A549 (cell line): ENCODE measurements around the gene HSPG2. TPM values are rescaled to one million over a fixed set of nuclear protein-coding genes. Genes with fewer than 3 reads are reported as not detected.
"Not testable (repeated sequence)": the region's sequence is repeated elsewhere in the genome, so short reads cannot be mapped to it uniquely, and the experiment has no call there.

Experiments
- ATAC-seq, 2 experiments: fragments of 200-7000 bp in 1 of 2; fragments of >200 bp in 1 of 2; cut with Nextera tagmentation in 1 of 2; cut with Tn5 transposase in 1 of 2; 3 replicates each; pipeline versions ENCODE4 v1.8.0 to v1.9.1; 2018 to 2020; ENCODE audit warnings: mild to moderate bottlenecking in 1 of 2, moderate library complexity in 1 of 2
- CTCF ChIA-PET: fragments of 300-600 bp; sonication (Branson Sonifier 250); formaldehyde crosslinking; extraction: SDS; loops from one replicate; lab custom pipeline; 2021; ENCODE audit warnings: antibody characterized with exemption, inconsistent platforms; lab: Yijun Ruan, JAX
- POLR2A ChIA-PET: fragments of 350-600 bp; formaldehyde crosslinking; extraction: SDS; loops from one replicate; lab custom pipeline; 2021; ENCODE audit warnings: antibody characterized with exemption, inconsistent platforms; lab: Yijun Ruan, JAX
- DNase-seq, 2 experiments: peaks; one replicate each; pipeline versions ENCODE4 v3.0.0 to v3.0.0-alpha.2; 2011 to 2016; ENCODE audit warnings: low read depth in 1 of 2, low spot score in 1 of 2
- FAIRE-seq: peaks from 2 replicates; lab custom pipeline; 2011; peaks lifted over from hg19 to GRCh38; lab: Jason Lieb, UNC
- H3K27ac ChIP-seq, 2 experiments: fragments of >200 bp; sonication (Bioruptor Twin); formaldehyde crosslinking; 3 replicates each; pipeline ENCODE4 v1.5.1; 2016 to 2017
- H3K4me1 ChIP-seq: fragments of >200 bp; sonication (Bioruptor Twin); formaldehyde crosslinking; 3 replicates; pipeline ENCODE4 v1.6.1; 2016
- H3K4me2 ChIP-seq: fragments of >200 bp; sonication (Bioruptor Twin); formaldehyde crosslinking; 3 replicates; pipeline ENCODE4 v1.6.1; 2016
- H3K4me3 ChIP-seq: fragments of >200 bp; sonication (Bioruptor Twin); formaldehyde crosslinking; 3 replicates; pipeline ENCODE4 v1.5.1; 2016
- H3K9me3 ChIP-seq: fragments of >200 bp; sonication (Bioruptor Twin); formaldehyde crosslinking; 3 replicates; pipeline ENCODE4 v1.6.1; 2016
- WGBS: methylation state at CpG from one replicate; pipeline ENCODE4 v1.1.6; 2017; ENCODE audit errors: missing lambda C conversion rate; 5-methylcytosine and 5-hydroxymethylcytosine counted together
- polyA plus RNA-seq, 4 experiments: library from polyadenylated mRNA; depleted of rRNA in 3 of 4; stranded (reverse); fragments of >200 nt; fragmentation: RNase III in 1 of 4; extraction: RNeasy Plus Mini Kit Qiagen cat#74134 plus additional on column Dnase treatment in 1 of 4; gene quantifications; 2 replicates in 3 of 4; 3 replicates in 1 of 4; pipeline ENCODE4 v1.2.3, GENCODE V29; 2011 to 2017

The HSPG2 gene
- polyA plus RNA-seq, 2 of the 4 experiments (the other 2 are of a cell fraction): 7.0 to 42.7 TPM

DNA sequence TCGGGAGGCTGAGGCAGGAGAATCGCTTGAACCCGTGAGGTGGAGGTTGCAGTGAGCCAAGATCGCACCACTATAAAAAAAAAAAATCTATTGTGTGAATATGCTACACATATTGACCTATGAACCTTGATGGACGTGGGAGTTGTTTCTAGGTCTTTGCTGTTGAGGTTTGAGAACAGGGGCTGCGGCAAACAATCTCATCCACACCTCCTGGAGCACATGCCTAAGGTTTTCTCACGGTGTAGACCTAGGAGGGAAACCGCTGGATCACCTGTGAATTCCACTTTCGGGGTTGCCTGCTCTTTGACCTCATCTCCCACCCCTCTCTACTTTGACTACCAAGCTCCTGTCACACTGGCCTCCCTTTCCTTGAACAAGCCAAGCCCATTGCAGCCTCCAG lies 38.2 kb upstream of the HSPG2 start:
- FAIRE-seq, DNase-seq, CTCF ChIA-PET, POLR2A ChIA-PET, ATAC-seq, H3K4me2 ChIP-seq, H3K9me3 ChIP-seq, H3K4me3 ChIP-seq: not testable (repeated sequence)
- peaks cover 13% of the 10 kb centered on the region; the same call in 2 of the 3 replicates for H3K4me1 ChIP-seq
- WGBS: 91% methylated on average over 9 of the region's 9 CpGs
- H3K27ac ChIP-seq: peak overlapping the region in 1 of 2 experiments; percentile 43; a peak in 1 of 6 replicates

DNA sequence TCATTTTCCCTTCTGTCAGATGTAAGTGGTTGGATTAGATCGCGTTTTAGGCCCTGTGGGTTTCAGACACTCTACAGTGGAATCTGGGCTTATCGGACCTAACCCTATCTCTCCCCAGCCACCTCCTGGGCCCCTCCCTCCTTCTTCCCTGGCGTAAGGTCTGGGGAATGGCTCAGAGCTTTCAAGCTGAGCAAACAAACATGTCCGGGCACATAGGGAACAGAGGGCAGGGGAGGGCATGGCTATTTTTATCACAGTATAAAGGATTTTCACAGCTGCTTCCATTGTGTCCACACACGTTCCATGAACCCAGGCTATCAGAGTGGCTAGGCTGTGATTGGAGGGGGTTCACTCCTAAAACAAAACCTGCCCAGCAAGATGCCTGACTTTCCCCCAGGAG lies 37.6 kb upstream of the HSPG2 start:
- FAIRE-seq, H3K9me3 ChIP-seq, H3K4me3 ChIP-seq, POLR2A ChIA-PET, H3K4me2 ChIP-seq, CTCF ChIA-PET: not testable (repeated sequence)
- 28% methylated on average over 6 of the region's 6 CpGs for WGBS
- H3K27ac ChIP-seq: peak overlapping the region; percentile 35 to 57; a peak in 1 of 6 replicates
- ATAC-seq (peak in 1 of 2 experiments; percentile 69; a peak in 3 of 6 replicates), DNase-seq (peak in 1 of 2 experiments; percentile 51)
- H3K4me1 ChIP-seq: peaks cover 13% of the 10 kb centered on the region; the same call in 2 of the 3 replicates

DNA sequence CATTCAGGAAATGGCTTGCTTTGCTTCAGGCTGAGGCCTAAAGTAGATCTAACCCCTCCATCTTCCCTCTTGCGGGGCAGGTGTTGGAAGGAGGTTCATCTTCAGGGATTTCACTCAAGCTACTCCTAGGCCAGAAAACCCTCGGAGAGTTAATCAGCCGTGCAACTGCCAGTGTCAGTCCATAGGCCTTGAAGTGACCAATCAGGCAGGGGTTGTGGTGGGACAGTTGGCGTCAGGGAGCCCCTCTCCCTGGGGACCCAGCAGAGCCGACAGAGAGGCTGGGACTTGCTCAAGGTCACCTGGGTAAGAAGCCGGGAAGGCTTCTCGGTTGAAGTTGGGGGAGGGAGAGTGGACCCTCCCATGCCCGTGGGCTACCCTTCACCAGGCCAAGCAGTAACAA lies 36.8 kb upstream of the HSPG2 start:
- WGBS: 95% methylated on average over 8 of the region's 8 CpGs

DNA sequence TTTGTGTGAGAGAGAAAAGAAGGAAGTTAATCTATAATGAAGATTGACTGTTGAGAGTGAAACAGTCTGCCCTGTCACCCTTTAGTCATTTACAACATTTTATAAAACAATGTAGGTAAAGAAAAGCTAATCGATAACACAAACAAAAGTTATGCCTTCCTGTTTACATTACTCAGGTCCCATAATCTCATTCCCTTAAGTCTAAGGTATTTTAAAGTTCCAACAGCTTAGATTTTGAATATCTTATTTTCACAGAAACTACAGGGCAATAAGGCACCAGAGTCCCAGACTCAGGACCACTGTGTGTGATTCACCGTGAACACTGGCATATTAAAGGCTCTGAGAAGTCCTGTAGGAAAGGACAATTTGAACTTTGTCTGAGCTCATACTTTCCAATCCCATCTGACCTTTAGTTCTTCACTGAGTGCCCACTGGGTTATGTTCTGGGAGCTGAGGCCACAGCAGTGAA lies 35.9 kb upstream of the HSPG2 start:
- DNase-seq, FAIRE-seq, H3K4me3 ChIP-seq, H3K9me3 ChIP-seq: not testable (repeated sequence)
- 4% methylated on average over 2 of the region's 2 CpGs for WGBS
- CTCF ChIA-PET: interaction anchor here (0.6 kb wide), 2 partner anchors 56 to 592 kb away, joined by 3 to 4 read pairs; no protein-coding TSS in a partner anchor
- ATAC-seq: peak in 1 of 2 experiments; percentile 60; a peak in 3 of 6 replicates
- peak overlapping the region; percentile 69 to 77 for H3K27ac ChIP-seq
- POLR2A ChIA-PET: interaction anchor here (0.7 kb wide), 1 partner anchor 464 kb away, joined by 3 read pairs; the partner anchor contains the start of gene ALPL
- H3K4me2 ChIP-seq: peak overlapping the region; percentile 42; the same call in 2 of the 3 replicates
- peaks cover 13% of the 10 kb centered on the region; the same call in 2 of the 3 replicates for H3K4me1 ChIP-seq

More for the DNA sequence above, 36.8 kb upstream of the HSPG2 start:
- H3K9me3 ChIP-seq, FAIRE-seq, DNase-seq, CTCF ChIA-PET, H3K4me2 ChIP-seq, H3K4me3 ChIP-seq, ATAC-seq, POLR2A ChIA-PET: not testable (repeated sequence)
- Histone ChIP-seq H3K4me1 (peaks cover 13% of the 10 kb centered on the region; the same call in 2 of the 3 replicates), H3K27ac (peak overlapping the region; percentile 69 to 77)

DNA sequence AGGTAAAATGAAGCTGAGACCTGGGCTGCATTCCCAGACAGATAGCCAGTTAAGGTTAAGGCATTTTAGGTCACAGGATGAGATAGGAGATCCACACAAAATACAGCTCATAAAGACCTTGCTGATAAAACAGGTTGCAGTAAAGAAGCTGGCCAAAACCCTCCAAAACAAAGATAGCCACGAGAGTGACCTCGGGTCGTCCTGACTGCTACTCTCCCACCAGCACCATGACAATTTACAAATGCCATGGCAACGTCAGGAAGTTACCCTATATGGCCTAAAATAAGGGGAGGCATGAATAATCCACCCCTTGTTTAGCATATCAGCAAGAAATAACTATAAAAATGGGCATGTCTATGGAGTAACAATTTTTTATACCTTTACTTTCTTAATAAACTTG lies 33.4 kb upstream of the HSPG2 start:
- FAIRE-seq, H3K27ac ChIP-seq: not testable (repeated sequence)
- WGBS: 68% methylated on average over 2 of the region's 4 CpGs

DNA sequence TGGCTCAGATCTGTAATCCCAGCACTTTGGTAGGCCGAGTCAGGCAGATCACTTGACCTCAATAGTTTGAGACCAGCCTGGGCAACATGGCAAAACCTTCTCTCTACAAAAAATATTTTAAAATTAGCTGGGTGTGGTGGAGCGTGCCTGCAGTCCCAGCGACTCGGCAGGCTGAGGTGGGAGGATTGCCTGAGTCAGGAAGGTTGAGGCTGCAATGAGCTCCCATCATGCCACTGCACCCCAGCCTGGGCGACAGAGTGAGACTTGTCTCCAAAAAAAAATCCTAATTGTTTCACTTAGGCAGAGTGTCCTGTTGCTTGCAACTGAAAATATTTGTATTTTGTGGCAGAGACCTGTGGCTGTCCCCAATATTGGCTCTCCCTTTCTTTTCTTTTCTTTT lies 32.0 kb upstream of the HSPG2 start:
- POLR2A ChIA-PET, H3K4me3 ChIP-seq, DNase-seq, CTCF ChIA-PET, H3K9me3 ChIP-seq, H3K27ac ChIP-seq, FAIRE-seq, ATAC-seq, H3K4me2 ChIP-seq: not testable (repeated sequence)
- peaks cover 17% of the 10 kb centered on the region; the same call in 2 of the 3 replicates for H3K4me1 ChIP-seq
- WGBS: 90% methylated on average over 5 of the region's 5 CpGs

More for the DNA sequence above, 33.4 kb upstream of the HSPG2 start:
- H3K4me3 ChIP-seq, ATAC-seq, POLR2A ChIA-PET, DNase-seq, H3K4me2 ChIP-seq, H3K9me3 ChIP-seq: not testable (repeated sequence)
- CTCF ChIA-PET: interaction anchor here (1.3 kb wide), 1 partner anchor 672 kb away, joined by 3 read pairs; no protein-coding TSS in a partner anchor
- peaks cover 17% of the 10 kb centered on the region; the same call in 2 of the 3 replicates for H3K4me1 ChIP-seq

DNA sequence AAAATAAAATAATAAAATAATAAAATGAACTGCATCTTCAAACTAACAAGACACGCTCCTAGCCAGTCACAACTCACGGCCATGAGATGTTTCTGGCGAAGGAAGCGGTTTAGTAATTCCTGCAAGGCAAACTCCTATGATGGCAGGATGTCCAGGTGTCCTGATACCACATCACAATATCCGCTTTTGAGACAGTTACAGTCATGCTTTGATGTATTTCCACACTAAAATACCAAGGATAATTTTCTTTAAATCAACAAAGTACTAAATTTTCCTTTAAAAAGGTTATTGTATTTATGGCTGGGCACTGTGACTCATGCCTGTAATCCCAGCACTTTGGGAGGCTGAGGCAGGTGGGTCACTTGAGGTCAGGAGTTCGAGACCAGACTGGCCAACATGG lies 30.1 kb upstream of the HSPG2 start:
- POLR2A ChIA-PET, H3K4me1 ChIP-seq, H3K4me3 ChIP-seq, H3K27ac ChIP-seq, ATAC-seq, FAIRE-seq, H3K9me3 ChIP-seq, DNase-seq, H3K4me2 ChIP-seq: not testable (repeated sequence)
- CTCF ChIA-PET: interaction anchor here (1.2 kb wide), 1 partner anchor 453 kb away, joined by 3 read pairs; no protein-coding TSS in a partner anchor
- WGBS: 80% methylated on average over 5 of the region's 6 CpGs
